Chondrocyte (in vitro differentiated cells): ENCODE results near the gene SERPINA9. TPM values are rescaled to one million over a fixed set of nuclear protein-coding genes. Genes with fewer than 3 reads are reported as not detected.

Experiments used
- DNase-seq: peaks from one replicate; pipeline ENCODE4 v3.0.0; 2021; ENCODE audit warnings: mixed read lengths, low spot score
- H3K27ac Mint-ChIP-seq: one replicate; pipeline ENCODE4 v1.8.0; 2021; ENCODE audit warnings: mild to moderate bottlenecking, moderate library complexity, mixed read lengths; ENCODE audit not compliant: unreplicated experiment
- H3K27me3 Mint-ChIP-seq: 2 replicates; pipeline ENCODE4 v1.8.0; 2021; ENCODE audit warnings: low read depth, mixed read lengths
- H3K36me3 Mint-ChIP-seq: 2 replicates; pipeline ENCODE4 v1.8.0; 2021; ENCODE audit warnings: low read depth, mixed read lengths
- H3K4me1 Mint-ChIP-seq: 2 replicates; pipeline ENCODE4 v1.8.0; 2021; ENCODE audit warnings: low read depth, mild to moderate bottlenecking, mixed read lengths
- H3K4me3 Mint-ChIP-seq: one replicate; pipeline ENCODE4 v1.8.0; 2021; ENCODE audit warnings: mild to moderate bottlenecking, moderate library complexity, mixed read lengths; ENCODE audit not compliant: unreplicated experiment
- H3K9me3 Mint-ChIP-seq: 2 replicates; pipeline ENCODE4 v1.8.0; 2021; ENCODE audit warnings: low read depth, mixed read lengths
- total RNA-seq: library from RNA; stranded (reverse); gene quantifications from 3 replicates; pipeline ENCODE4 v1.2.1, GENCODE V29; 2021
- TF ChIP-seq, protein P1 (sequence below): fragments of 200-600 bp; sonication (generic); IDR thresholded peaks from 2 replicates; pipeline ENCODE4 v1.5.0; 2021; ENCODE audit warnings: antibody characterized with exemption, mild to moderate bottlenecking, moderate library complexity

SERPINA9 gene
- total RNA-seq, 1 donor from 2014 or later, result not detected

DNA sequence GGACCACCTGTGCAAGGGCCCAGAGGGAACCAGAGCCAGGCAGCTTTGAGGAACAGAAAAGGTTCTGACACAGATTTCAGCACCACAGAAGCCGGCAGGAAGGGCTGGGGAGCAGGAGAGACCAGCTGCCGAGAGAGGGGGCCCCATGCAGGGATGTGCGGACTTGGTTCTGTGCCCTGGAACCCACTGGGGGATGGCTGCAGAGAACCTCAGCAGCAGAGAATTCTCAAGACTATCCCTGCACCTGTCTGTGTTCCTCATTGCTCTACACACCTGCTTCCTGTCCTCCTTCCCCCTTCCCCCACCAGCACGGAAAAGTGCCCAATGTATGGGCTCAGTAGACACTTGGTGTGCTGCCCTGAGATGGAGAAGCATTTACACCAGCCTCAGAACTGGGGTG, 3.2 kb downstream of the SERPINA9 start:
- Mint-ChIP-seq H3K36me3 (peaks cover 3% of the 10 kb centered on the region), H3K4me1 (no peaks in the 10 kb centered on the region), H3K27ac (no peak overlapping the region), H3K4me3 (no peak overlapping the region), H3K9me3 (peaks cover 5% of the 10 kb centered on the region), H3K27me3 (peaks cover 16% of the 10 kb centered on the region)
- DNase-seq, result no peak
- TF ChIP-seq, protein P1, sequence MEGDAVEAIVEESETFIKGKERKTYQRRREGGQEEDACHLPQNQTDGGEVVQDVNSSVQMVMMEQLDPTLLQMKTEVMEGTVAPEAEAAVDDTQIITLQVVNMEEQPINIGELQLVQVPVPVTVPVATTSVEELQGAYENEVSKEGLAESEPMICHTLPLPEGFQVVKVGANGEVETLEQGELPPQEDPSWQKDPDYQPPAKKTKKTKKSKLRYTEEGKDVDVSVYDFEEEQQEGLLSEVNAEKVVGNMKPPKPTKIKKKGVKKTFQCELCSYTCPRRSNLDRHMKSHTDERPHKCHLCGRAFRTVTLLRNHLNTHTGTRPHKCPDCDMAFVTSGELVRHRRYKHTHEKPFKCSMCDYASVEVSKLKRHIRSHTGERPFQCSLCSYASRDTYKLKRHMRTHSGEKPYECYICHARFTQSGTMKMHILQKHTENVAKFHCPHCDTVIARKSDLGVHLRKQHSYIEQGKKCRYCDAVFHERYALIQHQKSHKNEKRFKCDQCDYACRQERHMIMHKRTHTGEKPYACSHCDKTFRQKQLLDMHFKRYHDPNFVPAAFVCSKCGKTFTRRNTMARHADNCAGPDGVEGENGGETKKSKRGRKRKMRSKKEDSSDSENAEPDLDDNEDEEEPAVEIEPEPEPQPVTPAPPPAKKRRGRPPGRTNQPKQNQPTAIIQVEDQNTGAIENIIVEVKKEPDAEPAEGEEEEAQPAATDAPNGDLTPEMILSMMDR, result no peak

DNA sequence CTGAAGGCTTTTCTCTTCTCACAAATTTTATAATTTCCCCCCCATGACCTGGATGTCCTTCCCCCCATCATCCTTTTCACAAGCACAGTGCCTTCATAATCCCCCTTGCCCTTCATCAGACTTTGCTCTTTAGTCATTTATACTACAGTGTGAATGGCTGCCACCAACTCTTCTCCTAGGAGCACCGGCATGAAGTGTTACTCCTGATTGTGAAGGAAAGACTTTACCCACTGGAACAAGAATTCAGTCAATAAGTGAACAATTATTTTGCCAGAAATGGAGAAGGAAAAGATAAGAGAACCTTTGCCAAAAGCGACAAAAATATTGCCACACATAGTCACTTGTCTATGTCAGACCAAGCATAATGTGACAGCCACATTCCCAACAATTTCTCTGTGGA, 5.0 kb downstream of the SERPINA9 start:
- Mint-ChIP-seq H3K4me1 (peaks cover 3% of the 10 kb centered on the region), H3K9me3 (no peaks in the 10 kb centered on the region), H3K4me3 (no peak overlapping the region), H3K27ac (no peak overlapping the region), H3K36me3 (no peaks in the 10 kb centered on the region), H3K27me3 (peaks cover 28% of the 10 kb centered on the region)
- no peak for DNase-seq
- TF ChIP-seq, protein P1, result no peak

DNA sequence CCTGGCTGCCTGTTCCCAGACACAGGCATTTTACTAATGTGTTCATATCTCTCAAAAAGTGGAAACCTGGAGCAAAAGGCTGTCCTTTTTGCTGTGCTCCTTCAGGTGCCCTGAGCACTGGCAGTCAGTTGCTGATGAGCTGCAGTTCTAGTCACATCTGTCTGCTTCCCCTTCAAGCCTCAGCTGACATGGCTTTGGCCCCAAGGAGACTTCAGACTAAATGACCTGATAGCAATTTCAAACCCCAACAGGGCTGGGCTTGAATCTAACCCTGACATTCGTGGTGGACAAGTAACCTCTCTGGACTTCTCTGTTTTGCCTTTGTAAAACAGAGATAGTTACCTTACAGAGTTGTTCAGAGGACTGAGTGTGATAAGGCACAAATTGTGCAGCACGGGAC, 5.7 kb downstream of the SERPINA9 start:
- Mint-ChIP-seq H3K27ac (no peak overlapping the region), H3K9me3 (no peaks in the 10 kb centered on the region), H3K4me3 (no peak overlapping the region), H3K36me3 (no peaks in the 10 kb centered on the region), H3K4me1 (peaks cover 5% of the 10 kb centered on the region), H3K27me3 (peaks cover 31% of the 10 kb centered on the region)
- TF ChIP-seq, protein P1, result no peak
- no peak for DNase-seq

DNA sequence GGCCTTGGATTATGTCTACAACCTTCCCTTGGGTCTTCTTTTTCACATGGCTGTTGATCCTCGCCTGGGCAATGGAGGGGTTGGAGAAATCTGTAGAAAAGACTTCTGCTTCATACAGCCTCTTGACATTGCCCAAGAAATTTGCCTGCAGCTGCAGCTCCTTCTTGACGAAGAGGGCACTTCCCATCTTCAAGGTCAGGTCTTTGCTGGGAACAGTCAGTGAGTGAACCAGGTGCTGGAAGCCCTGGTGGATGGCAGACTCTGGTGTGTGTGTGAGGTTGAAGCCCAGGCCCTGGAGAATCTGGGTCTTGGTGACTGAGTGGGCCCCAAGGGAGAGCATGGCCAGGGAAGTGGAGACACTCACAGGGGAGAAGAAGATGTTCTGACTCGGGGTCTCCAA, 6.7 kb downstream of the SERPINA9 start:
- no peak for DNase-seq
- Mint-ChIP-seq H3K36me3 (no peaks in the 10 kb centered on the region), H3K4me3 (no peak overlapping the region), H3K4me1 (peaks cover 5% of the 10 kb centered on the region), H3K9me3 (no peaks in the 10 kb centered on the region), H3K27me3 (peaks cover 31% of the 10 kb centered on the region), H3K27ac (no peak overlapping the region)
- TF ChIP-seq, protein P1, result no peak

DNA sequence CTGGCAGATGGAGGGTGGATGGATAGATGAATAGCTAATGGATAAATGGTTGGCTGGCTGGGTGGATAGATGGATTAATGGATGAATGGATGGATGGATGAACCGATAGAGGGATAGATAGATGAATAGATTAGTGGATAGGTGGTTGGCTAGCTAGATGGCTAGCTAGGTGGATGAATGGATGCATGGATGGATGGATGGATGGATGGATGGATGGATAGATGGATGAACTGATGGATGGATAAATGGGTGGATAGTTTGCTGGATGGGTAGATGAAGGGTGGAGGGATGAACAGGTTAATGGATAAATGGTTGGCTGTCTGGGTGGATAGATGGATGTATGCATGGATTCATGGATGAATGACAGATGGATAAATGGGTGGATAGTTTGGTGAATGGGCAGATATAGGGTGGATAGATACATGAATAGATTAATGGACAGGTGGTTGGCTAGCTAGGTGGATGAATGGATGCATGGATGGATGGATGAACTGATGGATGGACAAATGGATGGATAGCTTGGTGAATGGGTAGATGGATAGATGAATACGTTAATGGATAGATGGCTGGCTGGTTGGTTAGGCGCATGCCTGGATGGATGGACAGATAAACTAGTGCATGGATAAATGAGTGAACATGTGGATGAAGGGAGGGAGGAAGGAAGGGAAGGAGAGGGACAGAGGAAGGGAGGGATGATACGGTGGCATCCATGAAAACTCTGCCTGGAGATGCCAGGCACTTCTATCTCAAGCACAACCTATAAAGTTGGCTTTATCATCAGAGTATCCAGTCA, 8.1 kb downstream of the SERPINA9 start:
- H3K27me3 Mint-ChIP-seq, result peaks cover 31% of the 10 kb centered on the region
- H3K9me3 Mint-ChIP-seq, result no peaks in the 10 kb centered on the region
- H3K4me1 Mint-ChIP-seq, result peaks cover 5% of the 10 kb centered on the region
- no peaks in the 10 kb centered on the region for H3K36me3 Mint-ChIP-seq
- no peak for DNase-seq
- TF ChIP-seq, protein P1, result no peak
- no peak overlapping the region for H3K27ac Mint-ChIP-seq
- H3K4me3 Mint-ChIP-seq, result no peak overlapping the region
